K562 (cell line): ENCODE measurements around the gene OBSCN. TPM values are rescaled to one million over a fixed set of nuclear protein-coding genes. Genes with fewer than 3 reads are reported as not detected.
A peak's percentile ranks its signal among the peaks of the same experiment; 100 is the strongest.

Source experiments
- ATAC-seq: fragments of 200-7000 bp; cut with Tn5 transposase; 3 replicates; pipeline ENCODE4 v1.9.1; 2020; ENCODE audit warnings: moderate library complexity
- BruUV-seq: library from RNA; stranded (reverse); fragments of 400-500 nt; replicated peaks from 2 replicates; lab custom pipeline; 2021; lab: Mats Ljungman, UMichigan
- CTCF ChIA-PET: fragments of 300-600 bp; formaldehyde crosslinking; extraction: SDS; loops from one replicate; lab custom pipeline; 2021; ENCODE audit warnings: low intra/inter-chr PET ratio; lab: Yijun Ruan, JAX
- POLR2A ChIA-PET: fragments of 300-600, 350-650 bp; sonication (Branson Sonifier 250); formaldehyde crosslinking; extraction: SDS; loops from one replicate; lab custom pipeline; 2021; ENCODE audit warnings: antibody characterized with exemption, inconsistent platforms; lab: Yijun Ruan, JAX
- DNase-seq, 4 experiments: peaks; one replicate each; pipeline versions ENCODE4 v3.0.0 to v3.0.0-alpha.2; 2011 to 2018; ENCODE audit warnings: low spot score in 3 of 4, mixed read lengths in 3 of 4; ENCODE audit errors: extremely low read depth in 1 of 4
- FAIRE-seq: peaks from 2 replicates; lab custom pipeline; 2011; peaks lifted over from hg19 to GRCh38; lab: Jason Lieb, UNC
- H2AFZ ChIP-seq: 2 replicates; pipeline ENCODE4 v1.6.0; 2011; ENCODE audit warnings: low read depth, low read length, control low read depth, inconsistent platforms
- H3K27ac ChIP-seq: fragments of 200-600 bp; 3 replicates; pipeline ENCODE4 v1.8.0; 2011; ENCODE audit warnings: low read depth, mild to moderate bottlenecking, control low read depth, inconsistent platforms, low read length, moderate library complexity, mixed read lengths; ENCODE audit errors: extremely low read depth
- H3K27me3 ChIP-seq, 2 experiments: fragments of 300-600 bp in 1 of 2; 2 replicates in 1 of 2; 3 replicates in 1 of 2; pipeline versions ENCODE4 v1.6.0 to v1.8.0; 2011; ENCODE audit warnings: inconsistent platforms in 2 of 2, low read length in 2 of 2, mild to moderate bottlenecking in 1 of 2, mixed read lengths in 1 of 2, moderate library complexity in 1 of 2; ENCODE audit not compliant: control insufficient read depth in 2 of 2, insufficient read depth in 2 of 2
- H3K36me3 ChIP-seq: fragments of 300-600 bp; 3 replicates; pipeline ENCODE4 v1.8.0; 2011; ENCODE audit warnings: mild to moderate bottlenecking, low read length, inconsistent platforms; ENCODE audit not compliant: control insufficient read depth, insufficient read depth
- H3K4me1 ChIP-seq, 2 experiments: fragments of 200-600 bp in 1 of 2; replicated peaks in 1 of 2; 2 replicates in 1 of 2; 3 replicates in 1 of 2; pipeline versions ENCODE4 v1.5.1 to v1.8.0; 2011; ENCODE audit warnings: inconsistent platforms in 2 of 2, low read length in 2 of 2, mild to moderate bottlenecking in 1 of 2, mixed read lengths in 1 of 2, moderate library complexity in 1 of 2; ENCODE audit not compliant: control insufficient read depth in 2 of 2, insufficient read depth in 2 of 2
- H3K4me2 ChIP-seq: 2 replicates; pipeline ENCODE4 v1.6.1; 2011; ENCODE audit warnings: low read length, control low read depth, inconsistent platforms, mixed read lengths; ENCODE audit not compliant: insufficient read depth
- H3K4me3 ChIP-seq: fragments of 200-600 bp; sonication (generic), shearing (Covaris generic); 2 replicates; pipeline ENCODE4 v1.5.1; 2016; ENCODE audit warnings: control low read depth, inconsistent platforms
- H3K79me2 ChIP-seq: fragments of 200-600 bp; 3 replicates; pipeline ENCODE4 v1.8.0; 2011; ENCODE audit warnings: low read length, inconsistent platforms; ENCODE audit not compliant: control insufficient read depth, insufficient read depth
- H3K9ac ChIP-seq, 2 experiments: 2 replicates each; pipeline versions ENCODE4 v1.6.0 to v1.6.1; 2011; ENCODE audit warnings: low read depth in 2 of 2, low read length in 2 of 2, control low read depth in 1 of 2, inconsistent platforms in 1 of 2, mild to moderate bottlenecking in 1 of 2, mixed read lengths in 1 of 2; ENCODE audit not compliant: insufficient read depth in 1 of 2
- H3K9me1 ChIP-seq: one replicate; pipeline ENCODE4 v1.6.0; 2011; ENCODE audit warnings: inconsistent platforms, mild to moderate bottlenecking, low read length, moderate library complexity; ENCODE audit not compliant: control insufficient read depth, insufficient read depth
- H3K9me3 ChIP-seq: replicated peaks from 2 replicates; pipeline ENCODE4 v1.5.1; 2011; ENCODE audit warnings: low read depth, low read length, inconsistent platforms; ENCODE audit not compliant: control insufficient read depth, insufficient read depth
- H4K20me1 ChIP-seq: replicated peaks from 2 replicates; pipeline ENCODE4 v1.6.1; 2011; ENCODE audit warnings: low read length, inconsistent platforms, mixed read lengths; ENCODE audit not compliant: control insufficient read depth, insufficient read depth
- ZNF146 ChIP-seq: IDR thresholded peaks from one replicate; pipeline ENCODE4 v1.6.1; 2018; ENCODE audit warnings: missing compliant biosample characterization; ENCODE audit not compliant: unreplicated experiment
- WGBS: fragments of 100-300 bp; shearing (Covaris generic); methylation state at CpG from one replicate; pipeline ENCODE4 v1.1.6; 2016; ENCODE audit warnings: low coverage, mixed read lengths; ENCODE audit not compliant: insufficient coverage; ENCODE audit errors: missing lambda C conversion rate; 5-methylcytosine and 5-hydroxymethylcytosine counted together
- in situ Hi-C: fragments of 300-500 bp; cut with MboI; formaldehyde crosslinking; loops from 4 replicates; pipeline ENCODE4 v1.15.0; 2018; ENCODE audit warnings: inconsistent platforms, mixed read lengths
- intact Hi-C: fragments of 100-400 bp; cut with micrococcal nuclease; formaldehyde crosslinking; loops from 2 replicates; pipeline ENCODE4 v1.14.2; 2022
- polyA plus RNA-seq, 8 experiments: library from polyadenylated mRNA; depleted of rRNA in 4 of 8; stranded (reverse) in 5 of 8; unstranded in 3 of 8; fragments of >200 nt; fragmentation: Nextera tagmentation in 2 of 8; fragmentation: Illumina TruSeq in 1 of 8; extraction: Ambion mirVana in 2 of 8; extraction: Trizol in 1 of 8; gene quantifications; 2 replicates each; pipeline versions ENCODE4 v1.2.1 to v1.2.3, GENCODE V29; 2011 to 2014; ENCODE audit warnings: inconsistent platforms in 1 of 8, missing spikeins in 1 of 8
- total RNA-seq, 7 experiments: library from RNA; depleted of rRNA in 6 of 7; stranded (reverse); fragments of >200 nt in 6 of 7; fragmentation: Illumina TruSeq in 2 of 7; extraction: Trizol in 2 of 7; gene quantifications; 2 replicates each; pipeline versions ENCODE4 v1.2.1 to v1.2.3, GENCODE V29; 2011 to 2021; ENCODE audit warnings: low replicate concordance in 1 of 7
- TF ChIP-seq, protein P1 (sequence below): sonication (generic); formaldehyde crosslinking; IDR thresholded peaks from 2 replicates; pipeline ENCODE4 v1.8.1; 2023; ENCODE audit warnings: mild to moderate bottlenecking, missing genetic modification reagents

Gene OBSCN
- total and polyA plus RNA-seq, 9 of the 15 experiments (the other 6 are each of a cell fraction or from before 2014, with no cell fraction given): 0.18 to 19.7 (median 3.6) TPM

DNA sequence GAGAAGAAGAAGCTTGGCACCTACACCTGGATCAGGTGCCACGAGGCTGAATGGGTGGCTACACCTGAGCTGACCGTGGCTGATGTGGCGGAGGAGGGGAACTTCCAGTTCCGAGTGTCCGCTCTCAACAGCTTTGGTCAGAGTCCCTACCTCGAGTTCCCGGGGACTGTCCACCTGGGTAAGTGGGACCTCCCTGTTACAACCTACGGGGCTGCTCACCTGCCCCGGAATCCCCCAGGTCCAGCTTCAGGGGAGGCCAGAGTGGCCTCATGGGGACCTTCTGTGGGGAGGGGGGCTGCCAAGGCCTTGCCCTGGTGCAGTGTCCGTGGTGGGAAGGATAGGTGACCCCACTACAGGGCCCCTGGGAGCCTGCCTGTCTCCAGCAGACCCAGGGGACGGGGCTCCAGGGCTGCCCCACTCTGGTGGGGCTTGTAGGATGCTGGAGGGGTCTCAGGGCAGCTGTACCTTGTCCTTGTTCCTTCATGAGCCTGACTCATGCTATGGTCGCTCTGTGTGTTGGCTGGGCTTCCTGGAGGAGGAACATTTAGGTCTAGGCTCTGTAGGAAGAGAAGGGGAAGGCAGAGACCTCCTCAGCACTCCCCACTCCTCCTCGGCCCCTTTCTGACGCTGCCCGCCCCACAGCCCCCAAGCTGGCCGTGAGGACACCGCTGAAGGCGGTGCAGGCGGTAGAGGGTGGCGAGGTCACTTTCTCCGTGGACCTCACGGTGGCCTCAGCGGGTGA lies 7.2 kb downstream of the OBSCN start:
- in situ Hi-C loops: no loop called here

More for the DNA sequence above, 7.2 kb downstream of the OBSCN start:
- no TSS peak for BruUV-seq
- no peak overlapping the region for H2AFZ ChIP-seq
- no peak overlapping the region for H3K4me3 ChIP-seq
- CTCF ChIA-PET: no interaction called here
- H4K20me1 ChIP-seq: 0 out of 2 replicates have a peak, but pooled peaks cover 2% of the 10 kb centered on the region
- no peak for ATAC-seq
- H3K9ac ChIP-seq: peak overlapping the region in 1 of 2 experiments; percentile 43; a peak in 2 of 4 replicates
- DNase-seq: no peak
- 58% methylated on average over 21 of the region's 23 CpGs for WGBS
- no peaks in the 10 kb centered on the region for H3K9me1 ChIP-seq
- peaks cover 0 to 61% of the 10 kb centered on the region in 2 experiments; a peak in 3 of 5 replicates for H3K4me1 ChIP-seq
- peaks cover 3% of the 10 kb centered on the region; the same call in 1 of the 2 replicates for H3K9me3 ChIP-seq
- no peak overlapping the region for H3K27ac ChIP-seq
- H3K36me3 ChIP-seq: no peaks in the 10 kb centered on the region
- peaks cover under 1 to 3% of the 10 kb centered on the region in 2 experiments; a peak in 2 of 5 replicates for H3K27me3 ChIP-seq
- TF ChIP-seq ZNF146 (CRISPR knock-in tag): no peak
- TF ChIP-seq, protein P1, sequence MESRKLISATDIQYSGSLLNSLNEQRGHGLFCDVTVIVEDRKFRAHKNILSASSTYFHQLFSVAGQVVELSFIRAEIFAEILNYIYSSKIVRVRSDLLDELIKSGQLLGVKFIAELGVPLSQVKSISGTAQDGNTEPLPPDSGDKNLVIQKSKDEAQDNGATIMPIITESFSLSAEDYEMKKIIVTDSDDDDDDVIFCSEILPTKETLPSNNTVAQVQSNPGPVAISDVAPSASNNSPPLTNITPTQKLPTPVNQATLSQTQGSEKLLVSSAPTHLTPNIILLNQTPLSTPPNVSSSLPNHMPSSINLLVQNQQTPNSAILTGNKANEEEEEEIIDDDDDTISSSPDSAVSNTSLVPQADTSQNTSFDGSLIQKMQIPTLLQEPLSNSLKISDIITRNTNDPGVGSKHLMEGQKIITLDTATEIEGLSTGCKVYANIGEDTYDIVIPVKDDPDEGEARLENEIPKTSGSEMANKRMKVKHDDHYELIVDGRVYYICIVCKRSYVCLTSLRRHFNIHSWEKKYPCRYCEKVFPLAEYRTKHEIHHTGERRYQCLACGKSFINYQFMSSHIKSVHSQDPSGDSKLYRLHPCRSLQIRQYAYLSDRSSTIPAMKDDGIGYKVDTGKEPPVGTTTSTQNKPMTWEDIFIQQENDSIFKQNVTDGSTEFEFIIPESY (CRISPR knock-in tag): peak; percentile 49; the same call in 1 of the 2 replicates
- FAIRE-seq: no peak
- POLR2A ChIA-PET: interaction anchor here (0.5 to 2.8 kb wide), 10 partner anchors 9 to 408 kb away, joined by 3 to 13 read pairs (median 3); no protein-coding TSS in a partner anchor
- intact Hi-C loops: loop anchor here (5.0 kb wide), 1 partner anchor 302 kb away; no protein-coding TSS in a partner anchor
- no peak overlapping the region for H3K4me2 ChIP-seq
- H3K79me2 ChIP-seq: no peaks in the 10 kb centered on the region
